Small intestine (tissue), 7 donors: ENCODE data around the gene HDAC11. TPM values are rescaled to one million over a fixed set of nuclear protein-coding genes. Genes with fewer than 3 reads are reported as not detected.
A peak's percentile ranks its signal among the peaks of the same experiment; 100 is the strongest.

Experiments
- DNase-seq, 2 donors: peaks; one replicate each; pipeline versions ENCODE4 v3.0.0 to v3.0.0-alpha.2; 2013
- FAIRE-seq: peaks from 2 replicates; lab custom pipeline; 2012; peaks lifted over from hg19 to GRCh38; lab: Jason Lieb, UNC
- H3K27ac ChIP-seq, 3 donors: one replicate each; pipeline ENCODE4 v1.5.1; 2013; ENCODE audit warnings: low read length in 2 of 3, mild to moderate bottlenecking in 2 of 3, control low read depth in 1 of 3, inconsistent platforms in 1 of 3, low read depth in 1 of 3, moderate library complexity in 1 of 3
- H3K27me3 ChIP-seq, 3 donors: one replicate each; pipeline ENCODE4 v1.6.1; 2013; ENCODE audit warnings: low read length in 3 of 3, inconsistent platforms in 1 of 3; ENCODE audit not compliant: control insufficient read depth in 3 of 3, insufficient read depth in 3 of 3
- H3K36me3 ChIP-seq, 3 donors: one replicate each; pipeline ENCODE4 v1.6.1; 2013; ENCODE audit warnings: low read length in 3 of 3, inconsistent platforms in 1 of 3, low read depth in 1 of 3, mild to moderate bottlenecking in 1 of 3, moderate library complexity in 1 of 3; ENCODE audit not compliant: control insufficient read depth in 3 of 3, insufficient read depth in 2 of 3
- H3K4me1 ChIP-seq, 3 donors: one replicate each; pipeline ENCODE4 v1.6.1; 2013; ENCODE audit warnings: low read length in 2 of 3, inconsistent platforms in 1 of 3, low read depth in 1 of 3, mild to moderate bottlenecking in 1 of 3, moderate library complexity in 1 of 3; ENCODE audit not compliant: control insufficient read depth in 3 of 3, insufficient read depth in 2 of 3
- H3K4me3 ChIP-seq, 3 donors: one replicate each; pipeline ENCODE4 v1.5.1; 2013; ENCODE audit warnings: low read length in 3 of 3, control low read depth in 1 of 3, inconsistent platforms in 1 of 3, low read depth in 1 of 3, mild to moderate bottlenecking in 1 of 3, moderate library complexity in 1 of 3
- H3K9me3 ChIP-seq, 2 donors: one replicate each; pipeline ENCODE4 v1.6.1; 2013; ENCODE audit warnings: low read depth in 1 of 2, low read length in 1 of 2; ENCODE audit not compliant: control insufficient read depth in 2 of 2, insufficient read depth in 1 of 2
- WGBS, 3 donors: extraction: QIAGEN DNeasy Blood & Tissue Kit; methylation state at CpG; one replicate each; pipeline ENCODE4 v1.1.7; 2013; 5-methylcytosine and 5-hydroxymethylcytosine counted together
- polyA plus RNA-seq, 4 donors: library from polyadenylated mRNA; stranded (reverse) in 3 of 4; unstranded in 1 of 4; fragments of 200-250 nt in 3 of 4; fragments of 120-200 nt in 1 of 4; gene quantifications; one replicate each; pipeline versions ENCODE4 v1.2.1 to v1.2.3, GENCODE V29; 2013
- donor health status: healthy with polysubstance abuse.
- donor health status: control.
- donor health status: control.
- donor health status: Bipolar disorder and iron deficiency.
- donor health status: healthy.

HDAC11 gene
- polyA plus RNA-seq, 4 donors, result 12.4 to 20.8 (median 18.7) TPM

GRCh38 chr3:13547591-13548371 is 67.7 kb downstream of the HDAC11 start:
- no peak overlapping the region for H3K27ac ChIP-seq
- 50 to 82% (median 64%) methylated on average over 9 to 10 of the region's 10 CpGs for WGBS, 3 donors
- H3K4me1 ChIP-seq, result no peaks in the 10 kb centered on the region
- no peak overlapping the region for H3K4me3 ChIP-seq
- no peaks in the 10 kb centered on the region for H3K9me3 ChIP-seq
- DNase-seq (no peak), FAIRE-seq (no peak)
- H3K36me3 ChIP-seq, result no peaks in the 10 kb centered on the region
- H3K27me3 ChIP-seq, result peaks cover 0 to 37% (median 12%) of the 10 kb centered on the region in 3 donors

- H3K4me3 ChIP-seq, result peak within 1 kb of the TSS in 1 of 3 donors; percentile 27
- 5 to 11% (median 6%) methylated on average over 48 to 107 of the region's 107 CpGs for WGBS, 3 donors
- no peaks in the 10 kb centered on the region for H3K9me3 ChIP-seq
- H3K36me3 ChIP-seq, result no peaks in the 10 kb centered on the region
- H3K4me1 ChIP-seq, result no peaks in the 10 kb centered on the region
- no peak within 1 kb of the TSS for H3K27ac ChIP-seq
- DNase-seq (peak in 1 of 2 donors; percentile 39), FAIRE-seq (no peak)
- peaks cover 0 to 33% (median 12%) of the 10 kb centered on the region in 3 donors for H3K27me3 ChIP-seq
Measured at GRCh38 chr3:13548696-13549622, 68.9 kb downstream of the HDAC11 start, which contains the start of gene FBLN2. Gene FBLN2, plus strand, starts transcription at chr3:13549125. Its CDS starts 21,231 bp downstream, at chr3:13570356.

DNA sequence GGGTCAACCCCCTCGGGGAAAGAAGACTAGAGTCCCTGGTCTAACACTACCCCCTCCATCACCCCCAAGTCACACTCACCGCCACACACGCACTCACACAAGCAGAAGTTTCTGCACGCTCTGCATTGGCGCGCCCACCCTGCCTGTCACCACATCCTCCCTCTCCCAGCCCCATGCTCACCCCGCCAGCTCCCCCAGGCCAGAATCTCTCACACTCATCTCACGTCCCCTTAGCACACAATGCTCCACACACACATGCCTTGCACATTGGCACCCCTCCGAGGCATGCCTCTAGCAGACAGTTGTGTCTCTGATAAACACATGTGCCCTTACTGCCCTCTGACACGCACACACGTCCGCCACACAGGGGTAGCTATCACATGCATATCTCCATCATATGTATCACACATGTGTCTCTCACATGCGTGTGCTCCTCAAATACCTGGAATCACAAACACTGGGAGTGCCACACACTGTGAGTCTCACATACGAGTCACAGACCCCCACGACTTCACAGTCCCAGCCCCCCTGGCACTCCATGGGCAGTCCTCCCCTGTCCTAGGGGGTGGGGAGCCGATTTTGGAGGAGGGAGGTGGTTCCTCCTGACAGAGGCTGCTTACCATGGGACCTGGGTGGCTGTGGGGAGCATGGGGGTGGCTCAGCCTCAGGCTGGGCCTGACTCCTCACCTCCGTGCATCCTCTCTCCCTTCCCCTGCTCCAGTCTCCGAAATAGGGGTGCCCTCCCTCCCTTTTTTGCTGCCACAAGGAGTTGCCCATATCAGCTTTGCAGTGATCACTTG is 69.7 kb downstream of the HDAC11 start:
- Histone ChIP-seq H3K27me3 (peaks cover 0 to 32% (median 12%) of the 10 kb centered on the region in 3 donors), H3K4me3 (no peak overlapping the region), H3K36me3 (no peaks in the 10 kb centered on the region), H3K4me1 (no peaks in the 10 kb centered on the region), H3K27ac (no peak overlapping the region), H3K9me3 (no peaks in the 10 kb centered on the region)
- 43 to 60% (median 55%) methylated on average over 17 to 18 of the region's 18 CpGs for WGBS, 3 donors
- FAIRE-seq, result no peak
- DNase-seq, result no peak

DNA sequence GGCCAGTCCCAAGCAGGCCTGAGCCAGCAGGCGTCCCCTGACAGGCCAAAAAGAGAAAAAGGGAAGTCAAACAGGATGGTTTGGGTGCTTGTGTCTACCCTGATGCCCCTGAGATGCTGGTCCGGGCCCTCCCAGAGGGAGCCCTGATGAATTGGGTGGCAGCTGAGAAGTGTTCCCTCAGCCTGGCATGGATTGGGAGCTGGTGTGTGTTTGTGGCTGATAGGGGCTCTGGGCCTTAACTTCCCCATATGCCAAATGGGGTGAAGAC is 70.3 kb downstream of the HDAC11 start:
- peaks cover 0 to 29% (median 12%) of the 10 kb centered on the region in 3 donors for H3K27me3 ChIP-seq
- H3K36me3 ChIP-seq, result no peaks in the 10 kb centered on the region
- no peak for DNase-seq
- H3K27ac ChIP-seq, result no peak overlapping the region
- H3K9me3 ChIP-seq, result no peaks in the 10 kb centered on the region
- no peak for FAIRE-seq
- no peaks in the 10 kb centered on the region for H3K4me1 ChIP-seq
- WGBS, 3 donors, result 49 to 66% (median 63%) methylated on average over 2 of the region's 2 CpGs
- no peak overlapping the region for H3K4me3 ChIP-seq

DNA sequence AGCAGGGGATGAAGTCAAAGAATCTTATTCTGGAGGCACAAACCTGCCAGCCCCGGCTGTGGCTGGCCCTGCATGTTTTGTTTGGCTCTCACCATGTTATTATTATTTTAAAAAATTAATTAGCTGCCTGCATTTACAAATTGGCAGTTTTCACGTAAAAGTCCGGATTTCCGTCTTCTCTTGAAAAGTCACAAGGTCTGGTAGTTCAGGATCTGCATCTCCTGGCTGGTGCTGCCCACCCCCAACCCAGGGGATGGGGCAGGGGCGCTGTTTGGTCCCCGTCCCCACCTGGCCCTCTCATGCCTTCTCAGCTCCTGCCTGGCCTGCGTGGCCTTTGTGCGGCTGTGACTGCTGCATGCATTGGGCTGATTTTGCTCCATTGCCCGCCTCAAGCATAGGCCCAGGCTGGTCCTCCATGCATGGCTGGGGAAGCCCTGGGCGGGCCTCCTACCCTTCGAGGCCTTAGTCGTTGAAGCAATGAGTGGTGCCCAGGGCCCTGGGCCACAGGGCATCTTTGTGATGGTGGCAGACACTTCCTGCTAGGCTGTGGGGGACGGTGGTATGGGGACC is 70.8 kb downstream of the HDAC11 start:
- Histone ChIP-seq H3K4me1 (no peaks in the 10 kb centered on the region), H3K4me3 (no peak overlapping the region), H3K9me3 (no peaks in the 10 kb centered on the region), H3K27ac (no peak overlapping the region), H3K36me3 (no peaks in the 10 kb centered on the region), H3K27me3 (peaks cover 0 to 29% (median 12%) of the 10 kb centered on the region in 3 donors)
- FAIRE-seq (no peak), DNase-seq (no peak)
- WGBS, 3 donors, result 76 to 86% (median 80%) methylated on average over 13 of the region's 13 CpGs

DNA sequence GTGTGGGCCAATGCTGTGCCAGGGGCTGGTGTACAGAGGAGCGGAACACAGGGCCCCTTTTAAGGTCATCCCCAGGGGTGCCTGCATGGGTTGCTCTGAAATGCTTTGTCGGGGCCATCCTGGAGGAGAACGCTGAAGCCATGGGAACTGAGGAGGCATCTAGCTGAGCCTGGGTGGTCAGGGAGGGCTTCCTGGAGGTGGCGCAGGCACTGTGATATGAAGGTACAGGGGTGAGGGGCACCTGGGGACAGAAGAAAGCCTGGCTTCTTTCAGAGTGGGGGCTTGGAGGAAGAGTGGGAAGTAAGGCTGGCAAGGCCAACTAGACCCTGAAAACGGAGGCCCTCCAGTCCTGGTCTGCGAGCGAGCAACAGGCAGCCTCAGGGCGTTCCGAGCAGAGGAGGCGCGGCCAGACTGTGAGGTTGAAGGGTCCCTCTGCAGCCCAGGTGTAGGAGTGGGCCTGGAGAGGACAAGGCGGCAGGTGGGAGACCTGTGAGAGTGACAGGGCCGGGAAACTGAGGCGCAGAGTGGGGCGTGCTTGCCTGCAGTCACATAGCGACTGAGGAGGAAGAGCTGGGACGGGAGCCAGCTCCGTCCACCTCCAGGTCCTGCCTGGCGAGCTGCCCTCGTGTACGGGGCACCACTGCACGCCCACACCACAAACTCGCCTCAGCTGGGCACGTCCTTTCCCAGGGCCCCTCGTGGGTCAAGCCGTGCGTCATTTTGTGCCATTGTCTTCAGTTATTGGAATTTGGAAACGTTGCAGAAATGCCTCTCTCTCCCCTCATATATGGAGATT is 72.9 kb downstream of the HDAC11 start:
- no peak overlapping the region for H3K27ac ChIP-seq
- 58 to 69% (median 64%) methylated on average over 28 of the region's 28 CpGs for WGBS, 3 donors
- H3K27me3 ChIP-seq, result peaks cover 0 to 21% (median 12%) of the 10 kb centered on the region in 3 donors
- no peak for FAIRE-seq
- H3K4me1 ChIP-seq, result no peaks in the 10 kb centered on the region
- H3K36me3 ChIP-seq, result no peaks in the 10 kb centered on the region
- no peak for DNase-seq
- H3K9me3 ChIP-seq, result no peaks in the 10 kb centered on the region
- no peak overlapping the region for H3K4me3 ChIP-seq

GRCh38 chr3:13553686-13554085 is 73.6 kb downstream of the HDAC11 start:
- Histone ChIP-seq H3K4me3 (no peak overlapping the region), H3K4me1 (no peaks in the 10 kb centered on the region), H3K36me3 (no peaks in the 10 kb centered on the region), H3K9me3 (no peaks in the 10 kb centered on the region), H3K27ac (no peak overlapping the region), H3K27me3 (peaks cover 0 to 15% (median 12%) of the 10 kb centered on the region in 3 donors)
- FAIRE-seq, result no peak
- 55 to 69% (median 60%) methylated on average over 12 of the region's 12 CpGs for WGBS, 3 donors
- no peak for DNase-seq
